ENCODE data around the gene PLCL1.

GRCh38 chr2:197985029-197985638 lies 180.7 kb downstream of the PLCL1 start:
- TF ChIP-seq CTCF (IDR thresholded peaks at IDR 0.05) (no peak), POLR2A (IDR thresholded peaks at IDR 0.05) (no peak)
